NCI-H524 (cell line): ENCODE measurements around the gene KCNMB2.
"Not testable (repeated sequence)": the region's sequence is repeated elsewhere in the genome, so short reads cannot be mapped to it uniquely, and the experiment has no call there.

Experiments used
- DNase-seq, 2 experiments: peaks; one replicate each; lab custom pipeline; 2025; lab: John Stamatoyannopoulos, UW

Gene KCNMB2

DNA sequence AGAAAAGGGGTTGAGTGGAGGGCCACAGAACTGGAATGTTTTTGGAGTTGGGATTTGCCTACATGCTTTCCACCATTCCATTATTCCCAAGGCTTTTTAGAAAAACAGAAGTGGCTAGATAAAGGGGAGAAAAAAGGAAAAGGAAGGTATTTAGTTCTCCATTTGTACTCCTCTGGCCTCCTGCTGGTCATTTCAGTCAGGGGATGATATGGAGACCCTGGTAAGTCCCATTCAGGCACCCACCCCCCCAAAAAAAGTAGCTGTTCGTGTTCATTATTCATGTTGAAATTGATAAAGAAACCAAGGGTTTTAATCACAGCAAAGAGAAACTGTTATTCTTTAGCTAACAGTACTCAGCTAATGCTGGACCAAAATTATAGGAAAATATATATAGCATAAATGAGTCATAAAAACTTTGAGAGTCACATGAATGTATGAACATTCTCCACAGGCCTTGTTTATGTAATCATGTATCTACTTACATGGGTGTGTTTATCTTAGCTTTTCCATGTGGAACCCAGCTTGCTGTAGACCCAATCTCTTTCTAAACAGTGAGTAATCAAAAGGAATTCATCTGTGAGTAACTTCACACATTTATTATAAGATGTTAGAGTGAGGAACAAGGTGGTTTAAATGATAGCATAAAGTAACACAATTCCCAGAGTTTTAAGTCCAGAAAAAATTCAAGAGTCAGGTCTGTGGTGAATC lies 167.2 kb downstream of the KCNMB2 start:
- DNase-seq = no peak

GRCh38 chr3:178705925-178706324 lies 169.7 kb downstream of the KCNMB2 start:
- DNase-seq = peak; percentile 81 to 93

DNA sequence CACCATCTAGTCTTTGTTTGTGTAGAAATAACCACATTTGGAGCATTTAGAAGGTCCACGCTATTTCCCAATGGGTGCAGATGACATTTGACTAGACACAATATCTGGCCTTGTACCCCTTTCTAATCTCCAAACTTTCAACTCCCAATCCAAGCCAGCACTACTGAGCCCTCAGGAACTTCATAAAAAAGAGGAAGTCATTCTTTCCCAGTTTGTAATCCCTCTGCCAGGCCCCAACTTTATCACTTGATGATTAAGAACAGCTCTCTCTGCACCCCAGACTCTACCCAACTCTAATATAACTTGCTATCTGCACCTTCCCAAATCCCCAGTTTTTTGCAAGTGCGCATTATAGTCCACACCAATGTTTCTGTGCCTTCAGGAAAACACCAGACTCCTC lies 170.2 kb downstream of the KCNMB2 start:
- no peak for DNase-seq

GRCh38 chr3:178707311-178708031 lies 171.2 kb downstream of the KCNMB2 start:
- DNase-seq = peak; percentile 97 to 98

- peak; percentile 13 to 62 for DNase-seq
Observed at GRCh38 chr3:178709051-178709450, 172.8 kb downstream of the KCNMB2 start.

- no peak for DNase-seq
Observed at GRCh38 chr3:178711753-178712152, 175.5 kb downstream of the KCNMB2 start.

DNA sequence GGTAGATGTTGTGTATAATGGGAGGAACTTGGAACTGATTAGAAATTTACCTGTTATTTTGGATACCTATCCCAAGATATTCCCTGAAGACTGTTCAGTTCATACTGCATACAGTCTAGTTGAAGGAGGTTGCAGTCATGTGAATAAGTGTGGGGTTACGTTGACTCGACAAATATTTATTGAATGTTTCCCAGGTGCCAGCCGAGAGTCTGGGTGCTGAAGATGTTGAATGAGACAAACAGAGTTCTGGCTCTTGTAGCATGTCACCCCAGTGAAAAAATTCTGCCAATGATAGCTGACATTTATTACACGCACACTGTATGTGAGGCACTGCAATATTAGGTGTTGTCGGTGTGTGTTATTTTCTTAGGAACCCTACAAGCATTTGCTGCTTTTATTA lies 176.0 kb downstream of the KCNMB2 start:
- DNase-seq = no peak

DNA sequence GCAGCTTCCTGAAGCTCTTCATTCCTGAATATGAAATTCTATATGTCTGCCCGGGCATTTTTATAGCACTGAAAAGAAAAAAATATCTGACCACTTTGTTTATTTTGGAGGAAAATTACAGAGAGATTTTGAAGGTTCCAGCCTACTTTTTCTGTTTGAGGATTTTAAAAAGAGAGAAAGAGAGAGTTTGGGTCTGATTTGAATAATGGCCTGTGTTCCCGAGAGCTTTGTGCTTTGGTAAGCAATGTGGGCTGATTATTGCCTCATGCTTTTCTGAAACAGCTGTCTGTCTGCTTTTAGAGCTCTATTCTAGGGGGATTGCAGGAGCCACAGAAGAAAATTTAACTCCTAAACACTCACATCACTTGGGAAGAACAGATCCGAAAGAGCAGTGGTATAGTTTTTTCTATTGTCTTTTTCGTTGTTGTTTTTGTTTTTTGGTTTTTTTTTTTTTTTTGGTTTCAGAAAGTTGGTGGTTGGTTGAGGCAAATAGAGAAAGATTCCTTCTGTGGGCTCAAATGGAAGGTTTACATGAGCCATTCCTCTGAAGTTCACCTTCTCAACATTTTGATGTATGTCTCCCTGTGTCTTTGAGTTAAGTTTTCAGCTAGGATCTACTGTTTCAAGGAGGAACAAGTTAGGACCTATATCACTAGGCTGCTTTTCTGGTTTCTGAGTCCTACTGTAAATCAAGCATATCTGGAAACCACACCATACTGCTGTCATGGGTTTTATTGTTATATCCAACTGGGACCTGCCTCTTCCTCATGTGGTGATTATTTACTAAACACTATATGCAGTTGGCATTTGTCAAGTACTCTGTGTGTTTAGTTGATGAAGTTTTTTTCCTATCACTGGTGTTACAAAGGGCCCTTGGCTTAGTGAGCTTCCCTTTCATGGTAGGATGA lies 178.9 kb downstream of the KCNMB2 start:
- DNase-seq = no peak

- DNase-seq = peak in 1 of 2 experiments; percentile 54
Observed at GRCh38 chr3:178718995-178719635, 182.9 kb downstream of the KCNMB2 start.

GRCh38 chr3:178732824-178733223 lies 196.6 kb downstream of the KCNMB2 start:
- DNase-seq = no peak

DNA sequence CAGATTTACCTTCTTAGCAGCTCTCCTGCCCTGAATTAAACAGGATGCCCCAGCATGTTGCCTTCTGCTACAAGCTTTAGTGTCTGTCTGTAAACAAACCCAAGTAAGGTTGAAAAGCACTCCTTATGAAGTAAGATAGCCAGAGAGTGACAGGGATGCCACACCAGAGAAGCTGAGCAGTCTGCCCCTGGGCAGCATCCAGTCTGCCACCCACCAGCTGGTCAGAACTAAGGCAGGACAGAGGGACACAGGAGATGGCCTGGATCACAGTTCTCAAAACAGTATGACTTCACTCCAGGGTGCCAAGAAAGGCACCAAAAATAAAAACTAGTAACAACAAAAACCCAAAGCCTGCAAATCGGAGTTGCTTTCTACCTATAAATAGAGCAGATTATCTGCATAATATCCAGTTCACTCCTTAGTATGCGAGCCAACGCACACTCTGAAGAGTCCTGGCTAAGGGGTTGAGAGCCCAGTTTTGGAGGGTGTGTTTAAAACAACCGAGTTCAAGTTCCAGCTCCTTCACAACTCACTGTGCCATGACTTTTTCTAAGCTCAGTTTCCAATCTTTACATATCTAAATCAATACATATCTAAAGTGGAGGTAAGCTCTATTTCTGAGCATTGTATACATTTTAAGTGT lies 198.9 kb downstream of the KCNMB2 start:
- no peak for DNase-seq

DNA sequence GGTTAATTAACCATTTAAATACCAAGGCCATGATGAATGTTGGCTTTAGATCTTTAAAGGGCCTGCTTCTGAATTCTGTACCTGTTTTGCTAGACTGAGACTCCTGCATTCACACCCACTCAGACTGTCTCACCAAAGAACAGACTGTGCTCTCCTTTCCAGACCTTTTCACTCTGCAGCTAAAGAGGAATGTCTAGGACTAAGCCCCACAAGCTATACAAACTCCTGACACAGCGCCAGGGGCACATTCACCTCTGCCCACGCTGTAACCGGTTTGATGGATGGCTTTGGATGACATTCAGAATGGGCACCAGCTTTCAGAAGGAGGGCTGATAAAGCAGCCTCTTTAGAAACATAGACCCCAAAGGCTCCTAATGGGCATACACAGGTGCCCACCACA lies 200.1 kb downstream of the KCNMB2 start:
- no peak for DNase-seq

GRCh38 chr3:178739720-178740119 lies 203.5 kb downstream of the KCNMB2 start:
- no peak for DNase-seq

GRCh38 chr3:178741020-178741419 lies 204.8 kb downstream of the KCNMB2 start:
- DNase-seq = no peak

DNA sequence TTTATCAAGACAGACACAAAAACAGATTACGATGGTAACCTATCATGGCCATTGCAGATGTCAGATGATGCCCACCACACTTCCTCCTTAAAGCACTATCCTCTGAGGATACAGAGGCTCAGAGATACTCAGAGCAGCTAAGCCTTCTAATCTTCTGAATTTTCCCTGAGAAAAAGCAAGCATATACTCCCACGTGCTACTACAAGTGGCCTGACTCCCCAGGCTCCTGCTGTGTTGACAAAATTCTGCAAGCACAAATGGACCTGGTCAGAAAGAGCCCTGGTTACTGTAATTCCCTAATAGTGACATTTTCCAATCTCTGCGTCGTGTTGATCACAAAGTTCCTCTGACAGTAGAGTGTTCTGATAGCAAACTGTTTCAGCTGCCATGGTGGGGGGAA lies 207.1 kb downstream of the KCNMB2 start:
- DNase-seq = peak in 1 of 2 experiments; percentile 57

DNA sequence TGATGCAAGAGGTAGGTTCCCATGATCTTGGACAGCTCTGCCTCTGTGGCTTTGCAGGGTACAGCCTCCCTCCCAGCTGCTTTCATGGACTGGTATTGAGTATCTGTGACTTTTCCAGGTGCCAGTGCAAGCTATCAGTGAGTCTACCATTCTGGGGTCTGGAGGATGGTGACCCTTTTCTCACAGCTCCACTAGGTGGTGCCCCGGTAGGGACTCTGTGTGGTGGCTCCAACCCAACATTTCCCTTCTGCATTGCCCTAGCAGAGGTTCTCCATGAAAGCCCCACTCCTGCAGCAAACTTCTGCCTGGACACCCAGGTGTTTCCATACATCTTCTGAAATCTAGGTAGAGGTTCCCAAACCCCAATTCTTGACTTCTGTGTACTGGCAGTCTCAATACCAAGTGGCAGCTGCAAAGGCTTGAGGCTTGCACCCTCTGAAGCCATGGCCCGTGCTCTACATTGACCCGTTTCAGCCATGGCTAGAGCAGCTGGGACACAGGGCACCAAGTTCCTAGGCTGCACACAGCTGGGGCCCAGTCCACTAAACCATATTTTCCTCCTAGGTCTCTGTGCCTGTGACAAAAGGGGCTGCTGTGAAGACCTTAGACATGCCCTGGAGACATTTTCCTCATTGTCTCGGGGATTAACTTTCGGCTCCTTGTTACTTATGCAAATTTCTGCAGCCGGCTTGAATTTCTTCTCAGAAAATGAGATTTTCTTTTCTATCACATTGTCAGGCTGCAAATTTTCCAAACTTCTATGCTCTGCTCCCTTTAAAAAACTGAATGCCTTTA lies 209.8 kb downstream of the KCNMB2 start:
- DNase-seq = not testable (repeated sequence)

- DNase-seq = no peak
Observed at GRCh38 chr3:178748874-178749273, 212.6 kb downstream of the KCNMB2 start.

- no peak for DNase-seq
Observed at GRCh38 chr3:178749471-178749870, 213.2 kb downstream of the KCNMB2 start.

- DNase-seq = no peak
Observed at GRCh38 chr3:178750639-178751300, 214.5 kb downstream of the KCNMB2 start.

DNA sequence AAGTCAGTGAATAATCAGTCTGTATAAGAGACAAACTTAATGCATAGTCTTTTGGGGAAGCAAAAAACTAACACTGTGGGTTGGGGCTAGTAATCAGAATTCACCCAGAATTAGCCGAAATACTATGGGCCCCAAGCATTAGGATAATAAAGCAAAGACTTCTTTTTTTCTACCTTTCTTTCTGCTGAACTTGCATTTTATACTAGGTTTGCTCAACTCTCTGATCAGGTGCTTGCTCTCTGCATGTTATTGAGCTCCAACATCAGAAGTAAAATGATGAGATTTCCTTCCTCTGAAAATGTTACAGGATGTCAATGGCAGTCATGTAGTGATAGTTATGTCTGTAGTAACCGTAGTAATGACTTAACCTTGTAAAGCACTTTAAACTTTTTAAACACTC lies 216.6 kb downstream of the KCNMB2 start:
- no peak for DNase-seq
